Measurements from ENCODE around the gene TNFRSF12A. TPM values are rescaled to one million over a fixed set of nuclear protein-coding genes. Genes with fewer than 3 reads are reported as not detected.

TNFRSF12A gene, protein sequence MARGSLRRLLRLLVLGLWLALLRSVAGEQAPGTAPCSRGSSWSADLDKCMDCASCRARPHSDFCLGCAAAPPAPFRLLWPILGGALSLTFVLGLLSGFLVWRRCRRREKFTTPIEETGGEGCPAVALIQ
- total RNA-seq: 1 to 10 TPM; 5.5 to 5.9 TPM

DNA sequence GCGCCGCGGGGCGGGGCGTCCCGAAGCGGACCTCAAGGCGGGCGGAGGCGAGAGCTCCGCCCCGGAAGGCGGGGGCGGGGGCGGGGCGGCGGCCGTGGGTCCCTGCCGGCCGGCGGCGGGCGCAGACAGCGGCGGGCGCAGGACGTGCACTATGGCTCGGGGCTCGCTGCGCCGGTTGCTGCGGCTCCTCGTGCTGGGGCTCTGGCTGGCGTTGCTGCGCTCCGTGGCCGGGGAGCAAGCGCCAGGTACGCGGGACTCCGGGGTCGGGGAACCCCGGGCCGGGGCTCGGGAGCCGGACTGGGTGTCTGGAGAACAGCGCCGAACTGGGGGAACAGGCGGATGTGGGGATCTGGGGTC, at the start of gene TNFRSF12A:
Gene TNFRSF12A, plus strand, starts transcription at position 122 of the 357 bp plus-strand sequence. Its CDS starts 30 bp downstream, at position 152.
- Mint-ChIP-seq H3K4me3 (peak within 1 kb of the TSS; percentile 82), H3K9me3 (ENCODE audit: low read depth) (no peaks in the 10 kb centered on the region), H3K4me1 (peaks cover 38% of the 10 kb centered on the region), H3K36me3 (peaks cover 1% of the 10 kb centered on the region), H3K27me3 (peaks cover 18% of the 10 kb centered on the region), H3K27ac (peak within 1 kb of the TSS; percentile 76)
- CTCF ChIA-PET: interaction anchor here (0.7 to 17.9 kb wide), 11 partner anchors 10 to 110 kb away, joined by 3 to 370 read pairs (median 5); partner anchors contain the start of genes CLDN9 and PKMYT1
- DNase-seq: peak; percentile 80
- ATAC-seq: peak; percentile 51

GRCh38 chr16:2970563-2970962, 49.6 kb upstream of the TNFRSF12A start:
- DNase-seq: no peak
- CTCF ChIA-PET: interaction anchor here (0.5 to 2.0 kb wide), 14 partner anchors 9 to 363 kb away, joined by 3 to 28 read pairs (median 3); partner anchors contain the start of genes PKMYT1 and TNFRSF12A
- Mint-ChIP-seq H3K4me3 (peak overlapping the region; percentile 73), H3K9me3 (ENCODE audit: low read depth) (no peaks in the 10 kb centered on the region), H3K4me1 (peaks cover 32% of the 10 kb centered on the region), H3K36me3 (peaks cover 15% of the 10 kb centered on the region), H3K27me3 (peaks cover 11% of the 10 kb centered on the region), H3K27ac (peak overlapping the region; percentile 60)
- no peak for ATAC-seq

GRCh38 chr16:2971134-2971984, 48.8 kb upstream of the TNFRSF12A start:
- no peaks in the 10 kb centered on the region for H3K9me3 Mint-ChIP-seq (ENCODE audit: low read depth)
- peaks cover 26% of the 10 kb centered on the region for H3K4me1 Mint-ChIP-seq
- DNase-seq: no peak
- CTCF ChIA-PET: interaction anchor here (1.1 to 2.2 kb wide), 2 partner anchors 44 to 57 kb away, joined by 4 to 10 read pairs; no protein-coding TSS in a partner anchor
- H3K36me3 Mint-ChIP-seq: peaks cover 16% of the 10 kb centered on the region
- H3K27me3 Mint-ChIP-seq: peaks cover 9% of the 10 kb centered on the region
- H3K4me3 Mint-ChIP-seq: peak overlapping the region; percentile 73
- H3K27ac Mint-ChIP-seq: peak overlapping the region; percentile 60
- ATAC-seq: no peak

- Mint-ChIP-seq H3K36me3 (peaks cover 20% of the 10 kb centered on the region), H3K27me3 (peaks cover 9% of the 10 kb centered on the region)
These were observed 48.0 kb upstream of the TNFRSF12A start for GRCh38 chr16:2971985-2972784.

GRCh38 chr16:2973093-2973492, 47.1 kb upstream of the TNFRSF12A start:
- H3K9me3 Mint-ChIP-seq (ENCODE audit: low read depth): no peaks in the 10 kb centered on the region
- peaks cover 29% of the 10 kb centered on the region for H3K4me1 Mint-ChIP-seq
- no peak overlapping the region for H3K27ac Mint-ChIP-seq
- peaks cover 6% of the 10 kb centered on the region for H3K27me3 Mint-ChIP-seq
- no peak overlapping the region for H3K4me3 Mint-ChIP-seq
- no peak for ATAC-seq
- peaks cover 26% of the 10 kb centered on the region for H3K36me3 Mint-ChIP-seq
- no peak for DNase-seq
- CTCF ChIA-PET: interaction anchor here (2.2 kb wide), 1 partner anchor 56 kb away, joined by 10 read pairs; no protein-coding TSS in a partner anchor

More at GRCh38 chr16:2971985-2972784, 48.0 kb upstream of the TNFRSF12A start:
- Mint-ChIP-seq H3K27ac (no peak overlapping the region), H3K9me3 (ENCODE audit: low read depth) (no peaks in the 10 kb centered on the region), H3K4me3 (no peak overlapping the region), H3K4me1 (peaks cover 27% of the 10 kb centered on the region)
- DNase-seq (no peak), ATAC-seq (no peak)
- CTCF ChIA-PET: interaction anchor here (0.8 to 2.2 kb wide), 3 partner anchors 45 to 90 kb away, joined by 3 to 10 read pairs (median 4); partner anchors contain the start of gene FLYWCH2

- Mint-ChIP-seq H3K27me3 (no peaks in the 10 kb centered on the region), H3K4me3 (no peak overlapping the region), H3K9me3 (ENCODE audit: low read depth) (no peaks in the 10 kb centered on the region), H3K4me1 (peaks cover 25% of the 10 kb centered on the region), H3K36me3 (peaks cover 26% of the 10 kb centered on the region), H3K27ac (no peak overlapping the region)
- CTCF ChIA-PET: interaction anchor here (2.2 kb wide), 1 partner anchor 55 kb away, joined by 10 read pairs; no protein-coding TSS in a partner anchor
- DNase-seq (no peak), ATAC-seq (no peak)
These were observed 46.4 kb upstream of the TNFRSF12A start for GRCh38 chr16:2973605-2974318.

GRCh38 chr16:2974319-2975056, 45.7 kb upstream of the TNFRSF12A start:
- H3K4me3 Mint-ChIP-seq: no peak overlapping the region
- DNase-seq: no peak
- no peaks in the 10 kb centered on the region for H3K9me3 Mint-ChIP-seq (ENCODE audit: low read depth)
- ATAC-seq: no peak
- H3K4me1 Mint-ChIP-seq: peaks cover 26% of the 10 kb centered on the region
- peaks cover 26% of the 10 kb centered on the region for H3K36me3 Mint-ChIP-seq
- no peak overlapping the region for H3K27ac Mint-ChIP-seq
- no peaks in the 10 kb centered on the region for H3K27me3 Mint-ChIP-seq
- CTCF ChIA-PET: interaction anchor here (1.0 kb wide), 1 partner anchor 11 kb away, joined by 3 read pairs; no protein-coding TSS in a partner anchor

DNA sequence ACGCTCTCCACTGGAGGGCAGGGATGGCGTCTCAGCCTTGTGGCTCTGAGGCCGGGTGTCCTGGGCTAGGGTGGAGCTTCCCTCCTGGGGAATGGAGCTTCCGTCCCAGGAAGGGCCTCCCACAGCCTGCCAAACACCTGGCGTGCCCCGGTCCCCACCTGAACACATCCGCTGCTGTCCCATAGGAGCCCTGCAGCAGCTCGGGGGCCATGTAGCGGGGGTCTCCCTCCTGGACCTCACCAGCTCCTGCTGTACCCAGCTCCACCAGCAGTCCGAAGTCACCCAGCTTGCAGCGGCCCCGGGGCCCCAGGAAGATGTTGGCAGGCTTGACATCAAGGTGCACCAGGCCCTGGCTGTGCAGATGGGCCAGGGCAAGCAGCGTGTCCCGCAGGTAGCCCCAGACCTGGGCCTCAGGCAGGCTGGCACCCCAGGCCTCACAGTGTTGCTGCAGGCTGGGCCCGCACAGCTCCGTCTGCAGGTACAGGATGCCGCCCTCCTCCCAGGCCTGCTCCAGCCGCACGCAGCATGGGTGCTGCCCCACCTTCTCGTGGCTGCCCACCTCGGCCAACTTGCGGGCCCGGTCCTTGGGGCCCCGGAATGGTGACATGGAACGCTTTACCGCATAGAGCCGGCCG, 44.9 kb upstream of the TNFRSF12A start:
- H3K27ac Mint-ChIP-seq: no peak overlapping the region
- no peaks in the 10 kb centered on the region for H3K9me3 Mint-ChIP-seq (ENCODE audit: low read depth)

GRCh38 chr16:2976201-2976600, 44.0 kb upstream of the TNFRSF12A start:
- CTCF ChIA-PET: no interaction called here
- H3K27ac Mint-ChIP-seq: no peak overlapping the region
- peaks cover 25% of the 10 kb centered on the region for H3K36me3 Mint-ChIP-seq
- no peaks in the 10 kb centered on the region for H3K9me3 Mint-ChIP-seq (ENCODE audit: low read depth)
- H3K4me3 Mint-ChIP-seq: no peak overlapping the region
- no peaks in the 10 kb centered on the region for H3K27me3 Mint-ChIP-seq
- ATAC-seq (no peak), DNase-seq (no peak)
- H3K4me1 Mint-ChIP-seq: peaks cover 24% of the 10 kb centered on the region

More for the DNA sequence above, 44.9 kb upstream of the TNFRSF12A start:
- Mint-ChIP-seq H3K27me3 (no peaks in the 10 kb centered on the region), H3K36me3 (peaks cover 26% of the 10 kb centered on the region), H3K4me1 (peaks cover 27% of the 10 kb centered on the region), H3K4me3 (no peak overlapping the region)
- CTCF ChIA-PET: interaction anchor here (1.0 kb wide), 1 partner anchor 12 kb away, joined by 3 read pairs; no protein-coding TSS in a partner anchor
- DNase-seq (no peak), ATAC-seq (no peak)

DNA sequence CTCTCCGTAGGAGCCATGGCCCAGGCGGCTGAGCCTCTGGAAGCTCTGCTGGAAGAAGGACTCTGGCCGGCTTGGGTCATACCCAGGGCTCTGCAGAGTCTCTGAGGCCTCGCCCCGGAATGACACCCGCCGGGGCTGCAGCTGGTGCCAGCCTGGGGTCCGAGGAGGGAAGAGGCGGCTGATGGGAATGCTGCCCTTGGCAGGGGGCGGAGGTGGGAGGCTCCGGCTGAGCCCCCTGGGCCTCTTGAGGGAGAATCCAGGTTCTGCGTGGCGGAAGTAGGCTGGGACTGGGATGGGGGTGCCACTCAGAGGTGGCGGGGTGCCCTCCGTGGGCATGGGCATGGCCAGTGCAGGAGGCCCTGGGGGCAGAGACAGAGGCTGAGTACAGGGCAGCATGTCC, 43.5 kb upstream of the TNFRSF12A start:
- DNase-seq (no peak), ATAC-seq (no peak)
- CTCF ChIA-PET: no interaction called here
- H3K4me3 Mint-ChIP-seq: no peak overlapping the region
- H3K27me3 Mint-ChIP-seq: no peaks in the 10 kb centered on the region
- H3K4me1 Mint-ChIP-seq: peaks cover 26% of the 10 kb centered on the region
- H3K9me3 Mint-ChIP-seq (ENCODE audit: low read depth): no peaks in the 10 kb centered on the region
- peaks cover 24% of the 10 kb centered on the region for H3K36me3 Mint-ChIP-seq
- no peak overlapping the region for H3K27ac Mint-ChIP-seq

DNA sequence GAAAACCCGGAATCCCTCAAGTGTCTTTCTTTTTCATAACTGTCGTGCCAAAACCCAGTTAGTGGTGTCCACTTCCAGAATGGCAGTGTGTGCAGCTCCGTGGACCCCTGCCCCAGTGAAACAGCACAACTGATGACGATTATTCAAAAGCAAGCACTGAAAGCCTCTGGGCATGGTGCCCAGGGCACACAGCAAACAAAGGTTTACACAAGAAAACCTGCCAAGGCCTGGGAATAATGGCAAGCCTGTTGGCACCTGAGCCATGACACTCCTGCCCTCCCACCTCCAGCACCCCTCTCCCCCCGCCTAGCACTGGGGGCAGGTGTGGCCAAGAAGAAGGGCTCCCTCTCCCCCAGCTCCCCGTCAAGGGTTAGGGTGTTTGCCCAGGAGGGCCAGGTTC, 42.7 kb upstream of the TNFRSF12A start:
- DNase-seq (no peak), ATAC-seq (no peak)
- Mint-ChIP-seq H3K27me3 (peaks cover 3% of the 10 kb centered on the region), H3K9me3 (ENCODE audit: low read depth) (no peaks in the 10 kb centered on the region), H3K27ac (no peak overlapping the region), H3K36me3 (peaks cover 22% of the 10 kb centered on the region), H3K4me1 (peaks cover 25% of the 10 kb centered on the region), H3K4me3 (no peak overlapping the region)
- CTCF ChIA-PET: interaction anchor here (1.1 to 1.3 kb wide), 3 partner anchors 10 to 26 kb away, joined by 3 to 8 read pairs (median 4); no protein-coding TSS in a partner anchor
